OCI-LY3 (cell line): ENCODE measurements around the gene SNTG2.

ENCODE experiments used
- H2AFZ ChIP-seq: fragments of 200-600, 300-600 bp; shearing (Covaris generic); 2 replicates; pipeline ENCODE4 v1.6.0; 2014; ENCODE audit warnings: antibody characterized with exemption, low read depth, low read length
- H3K27ac ChIP-seq: fragments of 200-600, 300-600 bp; sonication (generic); 2 replicates; pipeline ENCODE4 v1.5.1; 2014; ENCODE audit warnings: mild to moderate bottlenecking, low read length, moderate library complexity, mixed read lengths
- H3K27me3 ChIP-seq: fragments of 200-600, 300-600 bp; sonication (generic); 2 replicates; pipeline ENCODE4 v1.6.1; 2014; ENCODE audit warnings: low read depth, low read length, mixed read lengths
- H3K36me3 ChIP-seq: fragments of 200-600, 300-600 bp; sonication (generic); replicated peaks from 2 replicates; pipeline ENCODE3; 2014; ENCODE audit warnings: low read depth, low read length, mixed read lengths
- H3K4me1 ChIP-seq: fragments of 300-600, 200-600 bp; sonication (generic); 2 replicates; pipeline ENCODE4 v1.6.1; 2014; ENCODE audit warnings: low read length, mixed read lengths
- H3K4me2 ChIP-seq: fragments of 200-600, 300-600 bp; sonication (generic); 2 replicates; pipeline ENCODE4 v1.6.1; 2014; ENCODE audit warnings: low read length, mixed read lengths
- H3K4me3 ChIP-seq: fragments of 300-600, 200-600 bp; sonication (generic); 2 replicates; pipeline ENCODE4 v1.5.1; 2014; ENCODE audit warnings: antibody characterized with exemption, mild to moderate bottlenecking, low read length, moderate library complexity
- H3K79me2 ChIP-seq: fragments of 300-600, 200-600 bp; shearing (Covaris generic); 2 replicates; pipeline ENCODE4 v1.6.1; 2014; ENCODE audit warnings: mild to moderate bottlenecking, low read length, mixed read lengths
- H3K9ac ChIP-seq: fragments of 300-600, 200-600 bp; shearing (Covaris generic); 2 replicates; pipeline ENCODE4 v1.6.0; 2014; ENCODE audit warnings: mild to moderate bottlenecking, low read length, moderate library complexity
- H3K9me3 ChIP-seq: fragments of 200-600, 300-600 bp; shearing (Covaris generic); 2 replicates; pipeline ENCODE4 v1.6.1; 2014; ENCODE audit warnings: low read length, mixed read lengths; ENCODE audit not compliant: insufficient read depth
- H4K20me1 ChIP-seq: fragments of 200-600, 300-600 bp; sonication (generic); 2 replicates; pipeline ENCODE4 v1.6.1; 2016; ENCODE audit warnings: low read length, mixed read lengths; ENCODE audit not compliant: insufficient read depth
- CTCF ChIP-seq: fragments of 200-600, 300-600 bp; sonication (generic); IDR thresholded peaks from 2 replicates; pipeline ENCODE4 v1.5.1; 2014; ENCODE audit warnings: antibody characterized with exemption, low read length, low read depth
- EZH2phosphoT487 ChIP-seq: fragments of 200-600 bp; shearing (Covaris generic); IDR thresholded peaks from 2 replicates; pipeline ENCODE4 v1.6.1; 2018; ENCODE audit warnings: antibody characterized with exemption, mixed run types, low read depth

Gene SNTG2

DNA sequence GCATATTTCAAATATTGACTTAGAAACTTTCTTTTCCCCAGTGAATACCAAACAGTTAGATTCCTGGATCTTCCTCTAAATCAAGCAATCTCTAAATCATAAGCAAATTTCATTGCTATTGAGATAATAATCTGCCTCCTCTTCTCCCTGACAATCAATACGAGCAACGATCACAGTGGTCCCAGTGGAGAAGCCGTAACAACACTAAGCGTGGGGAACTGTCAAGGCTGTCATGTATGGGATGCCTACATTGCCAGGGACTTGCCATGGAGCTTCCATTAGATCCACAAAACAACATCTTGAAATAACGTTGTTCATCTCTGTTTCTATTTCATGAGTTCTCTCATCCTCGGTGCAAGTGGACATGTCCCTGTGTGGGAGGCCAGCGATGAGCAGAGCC lies 61.3 kb downstream of the SNTG2 start:
- Histone ChIP-seq H3K4me1 (no peaks in the 10 kb centered on the region), H3K4me3 (no peak overlapping the region), H3K79me2 (no peaks in the 10 kb centered on the region), H3K36me3 (no peaks in the 10 kb centered on the region), H3K27ac (no peak overlapping the region), H3K27me3 (0 out of 2 replicates have a peak, but pooled peaks cover 2% of the 10 kb centered on the region), H4K20me1 (no peaks in the 10 kb centered on the region), H2AFZ (no peak overlapping the region), H3K9ac (no peak overlapping the region), H3K4me2 (no peak overlapping the region), H3K9me3 (no peaks in the 10 kb centered on the region)
- TF ChIP-seq EZH2phosphoT487 (no peak), CTCF (no peak)

GRCh38 chr2:1014802-1015201 lies 64.2 kb downstream of the SNTG2 start:
- Histone ChIP-seq H4K20me1 (no peaks in the 10 kb centered on the region), H3K27me3 (0 out of 2 replicates have a peak, but pooled peaks cover 2% of the 10 kb centered on the region), H3K79me2 (no peaks in the 10 kb centered on the region)

DNA sequence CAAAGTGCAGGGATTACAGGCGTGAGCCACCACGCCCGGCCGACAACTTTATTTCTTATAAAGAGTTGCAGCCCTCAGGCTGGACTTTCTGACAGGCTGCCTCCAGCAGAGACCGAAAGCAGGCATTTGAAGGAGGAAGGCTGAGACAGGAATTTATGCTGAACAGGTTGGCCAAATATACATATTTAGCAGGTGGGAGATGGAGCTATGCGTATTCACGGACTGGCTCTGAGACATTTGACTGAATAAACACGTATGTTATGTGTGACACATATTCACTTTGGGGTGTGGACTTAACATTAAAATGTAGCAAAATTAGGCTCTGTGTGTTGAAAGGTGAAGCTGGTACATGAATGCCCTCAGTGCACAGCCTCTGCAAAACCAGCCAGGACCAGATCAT lies 65.9 kb downstream of the SNTG2 start:
- 0 out of 2 replicates have a peak, but pooled peaks cover 2% of the 10 kb centered on the region for H3K27me3 ChIP-seq
- H4K20me1 ChIP-seq = no peaks in the 10 kb centered on the region
- no peaks in the 10 kb centered on the region for H3K9me3 ChIP-seq
- H3K27ac ChIP-seq = no peak overlapping the region
- H3K9ac ChIP-seq = no peak overlapping the region
- H3K79me2 ChIP-seq = no peaks in the 10 kb centered on the region
- no peaks in the 10 kb centered on the region for H3K36me3 ChIP-seq
- no peak overlapping the region for H2AFZ ChIP-seq
- H3K4me2 ChIP-seq = no peak overlapping the region
- no peaks in the 10 kb centered on the region for H3K4me1 ChIP-seq
- H3K4me3 ChIP-seq = no peak overlapping the region
- no peak for TF ChIP-seq EZH2phosphoT487
- no peak for TF ChIP-seq CTCF

More at GRCh38 chr2:1014802-1015201, 64.2 kb downstream of the SNTG2 start:
- Histone ChIP-seq H3K4me2 (no peak overlapping the region), H3K9me3 (no peaks in the 10 kb centered on the region), H3K4me1 (no peaks in the 10 kb centered on the region), H3K9ac (no peak overlapping the region), H3K4me3 (no peak overlapping the region), H3K27ac (no peak overlapping the region), H3K36me3 (no peaks in the 10 kb centered on the region), H2AFZ (no peak overlapping the region)
- TF ChIP-seq EZH2phosphoT487 (no peak), CTCF (no peak)

DNA sequence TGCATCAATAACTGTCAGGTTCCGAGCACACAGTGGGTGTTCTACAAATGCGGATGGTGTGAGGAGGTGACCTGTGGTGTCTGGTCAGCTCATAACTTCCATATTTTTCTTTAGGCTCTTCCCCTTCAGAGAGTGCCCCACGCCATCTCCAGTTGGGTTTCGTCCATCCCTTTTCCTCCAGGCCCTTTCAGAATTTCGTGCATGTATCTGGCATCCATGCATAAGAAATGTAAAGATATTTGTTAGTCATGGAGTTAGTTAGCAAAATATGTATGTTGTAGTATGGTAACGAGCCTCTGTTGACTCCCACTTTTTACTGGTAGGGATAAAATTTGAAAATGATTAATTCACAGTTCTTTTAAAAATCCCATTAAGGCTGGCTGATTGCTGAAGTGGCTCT lies 67.2 kb downstream of the SNTG2 start:
- Histone ChIP-seq H3K27me3 (0 out of 2 replicates have a peak, but pooled peaks cover 2% of the 10 kb centered on the region), H3K4me2 (no peak overlapping the region), H3K36me3 (no peaks in the 10 kb centered on the region), H3K4me3 (no peak overlapping the region), H4K20me1 (no peaks in the 10 kb centered on the region), H3K79me2 (no peaks in the 10 kb centered on the region), H3K4me1 (no peaks in the 10 kb centered on the region), H3K27ac (no peak overlapping the region), H3K9me3 (no peaks in the 10 kb centered on the region), H3K9ac (no peak overlapping the region), H2AFZ (no peak overlapping the region)
- no peak for TF ChIP-seq CTCF
- no peak for TF ChIP-seq EZH2phosphoT487
